Vagina (tissue), 2 donors: Measurements from ENCODE around the gene PRDM16.

Experiments used
- POLR2A ChIP-seq, 2 donors: fragments of 450-650 bp; IDR thresholded peaks; one replicate each; pipeline ENCODE4 v1.6.1; 2017; ENCODE audit warnings: antibody characterized with exemption in 2 of 2, mild to moderate bottlenecking in 2 of 2, moderate library complexity in 2 of 2
- POLR2AphosphoS5 ChIP-seq, 2 donors: sonication (generic); formaldehyde crosslinking; IDR thresholded peaks; one replicate each; pipeline ENCODE4 v1.9.0; 2017; ENCODE audit warnings: antibody characterized with exemption in 2 of 2, mild to moderate bottlenecking in 2 of 2, low read depth in 1 of 2; ENCODE audit not compliant: insufficient read depth in 1 of 2

GRCh38 chr1:3062616-3063378, 6.2 kb upstream of the PRDM16 start:
- TF ChIP-seq POLR2AphosphoS5 (IDR thresholded peaks at IDR 0.05; ENCODE audit: insufficient read depth in 1 of 2, low read depth in 1 of 2): no peak
- no peak for TF ChIP-seq POLR2A (IDR thresholded peaks at IDR 0.05)
